ENCODE data around the gene RIPOR3. TPM values are rescaled to one million over a fixed set of nuclear protein-coding genes. Genes with fewer than 3 reads are reported as not detected.

RIPOR3 gene
- polyA plus RNA-seq, 1 donor from 2014 or later = not detected

GRCh38 chr20:50560867-50561266, 130.5 kb downstream of the RIPOR3 start:
- peaks cover 5% of the 10 kb centered on the region for H3F3A ChIP-seq (ENCODE audit: insufficient read depth, low read length, poor library complexity, severe bottlenecking)
- H3K36me3 ChIP-seq (ENCODE audit: insufficient read depth, low read length) = peaks cover 11% of the 10 kb centered on the region
- H3K9ac ChIP-seq (ENCODE audit: low read length) = no peak overlapping the region
- no peak overlapping the region for H2AFZ ChIP-seq (ENCODE audit: low read depth, low read length)
- H3K4me2 ChIP-seq (ENCODE audit: low read length) = no peak overlapping the region
- no peaks in the 10 kb centered on the region for H3K9me2 ChIP-seq (ENCODE audit: insufficient read depth, low read length)
- H3K79me2 ChIP-seq (replicated peaks; ENCODE audit: insufficient read depth, low read length) = peaks cover 9% of the 10 kb centered on the region
- H3K9me3 ChIP-seq (ENCODE audit: low read length) = no peaks in the 10 kb centered on the region
- H4K20me1 ChIP-seq (ENCODE audit: insufficient read depth) = no peaks in the 10 kb centered on the region
- H3K4me3 ChIP-seq (ENCODE audit: low read length) = no peak overlapping the region
- no peak overlapping the region for H3K27ac ChIP-seq (ENCODE audit: low read length)
- TF ChIP-seq CTCF (IDR thresholded peaks at IDR 0.05; ENCODE audit: poor library complexity, severe bottlenecking) (no peak), MXI1 (conservative IDR thresholded peaks at IDR 0.05; ENCODE audit: poor library complexity, severe bottlenecking) (no peak), SMC3 (conservative IDR thresholded peaks at IDR 0.05; ENCODE audit: poor library complexity) (no peak), RAD21 (conservative IDR thresholded peaks at IDR 0.05) (no peak), EP300 (conservative IDR thresholded peaks at IDR 0.05; ENCODE audit: poor library complexity, severe bottlenecking) (no peak), REST (IDR thresholded peaks at IDR 0.05; ENCODE audit: borderline replicate concordance) (no peak), POLR2AphosphoS5 (IDR thresholded peaks at IDR 0.05) (no peak), TAF1 (IDR thresholded peaks at IDR 0.05; ENCODE audit: low read depth) (no peak), EZH2 (IDR thresholded peaks at IDR 0.05; ENCODE audit: borderline replicate concordance, insufficient read depth, low read length, poor library complexity, severe bottlenecking) (no peak)
- no peaks in the 10 kb centered on the region for H3K27me3 ChIP-seq (ENCODE audit: insufficient read depth, low read depth, low read length)

- Histone ChIP-seq H3K36me3 (ENCODE audit: insufficient read depth, low read length) (peaks cover 6% of the 10 kb centered on the region), H3K79me2 (replicated peaks; ENCODE audit: insufficient read depth, low read length) (peaks cover 9% of the 10 kb centered on the region), H3K9ac (ENCODE audit: low read length) (no peak overlapping the region)
These were observed 131.3 kb downstream of the RIPOR3 start for GRCh38 chr20:50559856-50560638.

More at GRCh38 chr20:50559856-50560638, 131.3 kb downstream of the RIPOR3 start:
- Histone ChIP-seq H3K9me2 (ENCODE audit: insufficient read depth, low read length) (no peaks in the 10 kb centered on the region), H3K4me3 (ENCODE audit: low read length) (no peak overlapping the region), H3F3A (ENCODE audit: insufficient read depth, low read length, poor library complexity, severe bottlenecking) (peaks cover 5% of the 10 kb centered on the region), H2AFZ (ENCODE audit: low read depth, low read length) (no peak overlapping the region), H3K9me3 (ENCODE audit: low read length) (no peaks in the 10 kb centered on the region), H3K27ac (ENCODE audit: low read length) (no peak overlapping the region), H3K27me3 (ENCODE audit: insufficient read depth, low read depth, low read length) (no peaks in the 10 kb centered on the region), H3K4me2 (ENCODE audit: low read length) (no peak overlapping the region), H4K20me1 (ENCODE audit: insufficient read depth) (no peaks in the 10 kb centered on the region)
- TF ChIP-seq EP300 (conservative IDR thresholded peaks at IDR 0.05; ENCODE audit: poor library complexity, severe bottlenecking) (no peak), EZH2 (IDR thresholded peaks at IDR 0.05; ENCODE audit: borderline replicate concordance, insufficient read depth, low read length, poor library complexity, severe bottlenecking) (no peak), POLR2AphosphoS5 (IDR thresholded peaks at IDR 0.05) (no peak), RAD21 (conservative IDR thresholded peaks at IDR 0.05) (no peak), REST (IDR thresholded peaks at IDR 0.05; ENCODE audit: borderline replicate concordance) (no peak), TAF1 (IDR thresholded peaks at IDR 0.05; ENCODE audit: low read depth) (no peak), SMC3 (conservative IDR thresholded peaks at IDR 0.05; ENCODE audit: poor library complexity) (no peak)
